Esophagus mucosa (tissue), 1 donor: ENCODE data around the gene SLC38A3. TPM values are rescaled to one million over a fixed set of nuclear protein-coding genes. Genes with fewer than 3 reads are reported as not detected.
"Not testable (repeated sequence)": the region's sequence is repeated elsewhere in the genome, so short reads cannot be mapped to it uniquely, and the experiment has no call there.

Experiments
- ATAC-seq: fragments of 200-7000 bp; cut with Tn5 transposase; one replicate; pipeline ENCODE4 v1.9.1; 2020
- total RNA-seq: library from RNA; stranded (reverse); gene quantifications from one replicate; pipeline ENCODE4 v1.2.4, GENCODE V29; 2023
- donor health status: DM: yes; HTN: yes; CAD: no.

Gene SLC38A3
- total RNA-seq, 1 donor from 2014 or later = 0.60 TPM

GRCh38 chr3:50192689-50193141 lies 12.4 kb upstream of the SLC38A3 start:
- peak; percentile 35 for ATAC-seq

- ATAC-seq = no peak
These were observed 11.8 kb upstream of the SLC38A3 start for GRCh38 chr3:50193286-50193685.

- ATAC-seq = no peak
These were observed 11.3 kb upstream of the SLC38A3 start for GRCh38 chr3:50193746-50194127.

- peak; percentile 23 for ATAC-seq
These were observed 10.8 kb upstream of the SLC38A3 start for GRCh38 chr3:50194128-50194902.

- no peak for ATAC-seq
These were observed 10.1 kb upstream of the SLC38A3 start for GRCh38 chr3:50194903-50195500.

- ATAC-seq = no peak
These were observed 9.4 kb upstream of the SLC38A3 start for GRCh38 chr3:50195501-50196252.

GRCh38 chr3:50196253-50196801 lies 8.7 kb upstream of the SLC38A3 start:
- no peak for ATAC-seq

GRCh38 chr3:50201573-50202315 lies 3.3 kb upstream of the SLC38A3 start:
- ATAC-seq = peak; percentile 61

- peak; percentile 7 for ATAC-seq
These were observed 2.5 kb upstream of the SLC38A3 start for GRCh38 chr3:50202353-50203112.

- ATAC-seq = no peak
These were observed 1.8 kb upstream of the SLC38A3 start for GRCh38 chr3:50203113-50203808.

GRCh38 chr3:50203809-50204803 lies 965 bp upstream of the SLC38A3 start:
- ATAC-seq = no peak

GRCh38 chr3:50205413-50206276 lies 574 bp downstream of the SLC38A3 start:
- ATAC-seq = peak; percentile 45

- ATAC-seq = no peak
These were observed 2.4 kb downstream of the SLC38A3 start for GRCh38 chr3:50207359-50208042.

- no peak for ATAC-seq
These were observed 3.7 kb downstream of the SLC38A3 start for GRCh38 chr3:50208677-50209344.

GRCh38 chr3:50210176-50210509 lies 5.1 kb downstream of the SLC38A3 start:
- no peak for ATAC-seq

GRCh38 chr3:50210510-50211367 lies 5.7 kb downstream of the SLC38A3 start:
- ATAC-seq = no peak

GRCh38 chr3:50211368-50211717 lies 6.3 kb downstream of the SLC38A3 start:
- ATAC-seq = not testable (repeated sequence)
